Measurements from ENCODE around the gene AP1M2.

- TF ChIP-seq ZC3H11A (IDR thresholded peaks at IDR 0.05) (no peak), BCL3 (IDR thresholded peaks at IDR 0.05) (no peak), CTCF (IDR thresholded peaks at IDR 0.05) (no peak)
Measured at GRCh38 chr19:10555610-10555973, 31.5 kb downstream of the AP1M2 start.
